HG03378 (cell line): ENCODE results near the gene LENEP.
"Not testable (repeated sequence)": the region's sequence is repeated elsewhere in the genome, so short reads cannot be mapped to it uniquely, and the experiment has no call there.

Experiments
- ATAC-seq: cut with Tn5 transposase; IDR thresholded peaks from one replicate; pipeline ENCODE4 v1.9.1; 2021; ENCODE audit warnings: mild to moderate bottlenecking, moderate library complexity; ENCODE audit not compliant: unreplicated experiment

Gene LENEP

DNA sequence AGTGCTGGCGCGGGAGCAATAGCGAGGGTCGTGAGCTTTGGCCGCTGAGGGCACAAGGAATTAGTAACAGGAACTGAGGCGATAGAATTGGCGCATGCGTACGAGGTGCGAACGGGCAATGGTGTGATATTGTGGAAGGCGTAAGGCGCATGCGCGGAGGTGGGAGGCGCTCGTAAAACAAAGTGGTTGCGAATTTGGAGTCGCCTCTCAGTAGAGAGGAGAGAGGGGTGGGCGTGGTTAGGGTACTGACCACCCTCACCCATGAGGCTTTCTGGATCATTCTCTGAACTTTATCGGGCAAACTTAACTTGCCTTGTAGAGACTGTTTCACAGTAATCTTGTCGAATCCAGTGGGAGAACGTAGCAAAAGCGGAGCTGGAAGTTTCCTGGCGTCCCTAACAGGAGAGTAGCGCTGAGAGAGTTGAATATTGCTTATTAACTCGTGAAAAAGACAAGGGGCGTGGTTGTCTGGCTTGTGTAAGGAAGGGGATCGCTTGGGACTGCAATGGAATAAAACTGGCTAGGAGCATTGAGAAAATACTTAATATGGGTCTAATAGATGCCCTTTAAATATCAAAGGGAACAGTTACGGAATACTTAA is 18.5 kb upstream of the LENEP start:
- peak; percentile 46 for ATAC-seq

DNA sequence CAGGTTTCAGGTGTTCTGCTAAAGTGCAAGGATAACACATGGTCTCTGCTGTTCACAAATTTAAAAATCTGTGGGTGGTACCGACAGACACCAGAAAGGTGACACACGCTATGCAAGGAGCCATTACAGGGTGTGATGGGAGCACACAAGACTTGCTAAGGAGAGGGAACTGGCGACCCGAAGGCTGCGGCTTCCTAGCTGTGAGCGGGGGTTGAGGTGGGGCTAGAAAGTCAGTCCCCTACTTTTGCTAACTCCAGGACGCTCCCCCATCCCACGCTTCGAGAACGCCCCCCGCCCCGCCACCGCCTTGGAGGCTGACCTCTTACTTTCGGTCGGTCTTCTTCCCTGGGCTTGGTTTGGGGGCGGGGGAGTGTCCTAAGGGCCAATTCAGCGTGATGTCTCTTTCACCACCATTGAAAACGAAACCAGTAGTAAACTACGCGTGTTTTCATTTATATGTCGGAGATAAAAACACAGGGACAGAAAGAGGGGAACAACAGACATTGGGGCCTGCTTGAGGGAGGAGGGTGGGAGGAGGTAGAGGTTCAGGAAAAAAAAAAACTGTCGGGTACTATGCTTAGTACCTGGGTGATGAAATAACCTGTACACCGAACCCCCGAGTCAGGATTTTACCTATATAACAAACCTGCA is 17.9 kb upstream of the LENEP start:
- ATAC-seq = no peak

DNA sequence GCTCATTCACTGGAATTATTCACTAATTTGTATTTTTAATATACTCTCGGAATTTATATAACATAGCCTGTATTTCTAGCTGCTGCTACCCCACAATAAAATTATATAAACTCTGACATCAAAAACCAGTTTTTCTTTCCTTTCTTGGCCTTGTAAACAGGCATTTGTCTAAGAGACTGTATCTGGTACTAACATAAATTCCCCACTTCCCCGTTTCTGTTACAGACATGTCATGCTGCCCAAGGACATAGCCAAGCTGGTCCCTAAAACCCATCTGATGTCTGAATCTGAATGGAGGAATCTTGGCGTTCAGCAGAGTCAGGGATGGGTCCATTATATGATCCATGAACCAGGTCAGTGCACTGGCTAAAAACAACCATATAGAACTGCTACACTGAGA is 15.6 kb upstream of the LENEP start:
- not testable (repeated sequence) for ATAC-seq

DNA sequence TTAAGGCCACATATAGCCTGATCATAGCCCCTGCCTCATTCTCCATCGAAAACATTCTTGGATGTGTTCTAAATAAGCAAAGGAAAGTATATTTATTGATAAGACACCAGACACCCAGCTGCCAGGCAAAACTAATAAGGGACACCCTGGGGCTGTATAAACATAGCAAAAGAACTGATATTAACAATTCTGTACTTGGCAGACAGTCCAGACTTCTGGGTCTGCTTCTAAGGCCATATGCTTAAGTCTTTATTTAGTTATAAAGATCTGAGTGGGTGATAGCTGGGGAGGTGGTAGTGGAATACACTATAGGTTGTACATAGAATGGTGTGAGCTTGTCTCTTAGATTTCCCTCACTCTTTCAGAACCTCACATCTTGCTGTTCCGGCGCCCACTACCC is 15.0 kb upstream of the LENEP start:
- no peak for ATAC-seq

DNA sequence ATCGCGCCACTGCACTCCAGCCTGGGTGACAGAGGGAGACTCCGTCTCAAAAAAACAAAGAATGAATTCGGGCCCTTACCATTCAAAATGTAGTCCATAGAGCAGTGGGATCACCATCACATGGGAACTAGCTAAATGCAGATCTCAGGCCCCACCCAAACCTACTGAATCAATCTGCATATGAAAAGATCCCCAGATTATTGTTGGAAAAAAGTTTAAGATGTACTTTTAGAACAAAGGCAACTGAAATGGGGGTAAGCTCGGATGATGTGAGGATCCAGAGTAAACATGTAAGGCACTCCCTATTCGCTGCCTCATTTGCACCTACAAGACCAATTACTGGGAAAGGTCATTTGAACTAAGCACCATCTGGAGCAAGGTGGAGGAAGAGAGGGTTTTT is 11.0 kb upstream of the LENEP start:
- no peak for ATAC-seq

DNA sequence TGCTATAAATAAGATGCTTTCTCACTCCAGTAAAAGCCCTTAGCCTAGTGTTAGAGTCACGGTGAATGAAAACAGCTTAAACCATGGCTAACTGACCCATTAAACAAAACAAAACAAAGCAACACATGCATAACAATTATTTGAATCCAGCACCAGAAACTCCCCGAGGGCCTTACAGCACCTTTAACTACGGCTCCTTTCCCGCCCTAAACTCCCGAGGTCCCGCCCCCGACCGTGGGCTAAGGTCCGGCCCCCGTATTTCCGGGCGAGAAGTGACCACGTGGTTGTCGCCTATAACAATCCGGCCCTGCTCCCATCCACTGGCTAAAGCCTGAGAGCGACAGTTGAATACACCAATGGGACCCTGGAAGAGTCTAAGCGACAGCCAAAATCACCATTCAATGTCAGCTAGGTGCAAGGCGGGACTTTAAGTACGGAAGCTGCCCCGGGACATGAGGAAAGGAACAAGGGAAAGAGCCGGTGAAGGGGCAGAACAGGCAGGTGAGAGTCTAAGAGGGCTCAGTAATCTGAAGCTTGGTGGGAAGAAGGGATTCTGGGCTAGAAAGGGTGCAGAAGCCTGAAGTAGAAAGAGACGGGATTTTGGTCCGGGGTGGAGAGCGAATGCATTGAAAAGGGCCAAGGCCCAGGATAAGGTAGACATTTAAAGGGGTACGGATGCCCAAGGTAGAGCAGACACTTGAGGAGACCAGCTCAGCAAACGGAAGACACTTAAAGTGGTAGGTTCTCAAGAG is 10.3 kb upstream of the LENEP start, which contains the start of gene FLAD1:
Gene FLAD1 (plus strand): TSS at position 448 of the 752 bp plus-strand sequence. CDS start 351 bp downstream, outside the sequence.
- ATAC-seq = peak; percentile 95

DNA sequence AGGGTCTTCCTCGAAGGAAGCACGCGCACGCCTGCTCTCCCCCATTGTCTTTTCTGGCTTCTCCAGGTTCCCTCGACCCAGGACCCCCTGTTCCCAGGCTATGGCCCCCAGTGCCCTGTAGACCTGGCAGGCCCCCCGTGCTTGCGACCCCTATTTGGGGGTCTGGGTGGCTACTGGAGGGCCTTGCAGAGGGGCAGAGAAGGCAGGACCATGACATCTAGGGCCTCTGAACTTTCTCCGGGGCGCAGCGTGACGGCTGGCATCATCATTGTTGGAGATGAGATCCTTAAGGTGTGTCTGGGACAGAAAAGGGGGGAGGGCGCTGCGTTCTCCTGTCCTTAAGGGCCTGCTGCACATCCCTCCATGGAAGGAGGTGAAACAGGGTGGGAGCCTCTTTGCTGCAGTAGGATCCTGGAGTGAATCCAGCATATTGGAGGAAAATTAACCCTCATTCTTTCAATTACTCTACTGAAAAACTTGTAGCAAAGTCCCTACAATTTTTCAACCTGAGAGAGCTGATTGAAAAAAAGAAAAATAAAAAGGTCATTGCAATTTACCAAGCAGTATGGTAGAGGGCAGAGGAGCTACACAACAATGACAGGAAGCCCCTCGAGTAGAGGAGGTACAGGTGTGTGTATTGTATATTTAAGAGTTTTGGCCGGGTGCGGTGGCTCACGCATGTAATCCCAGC is 9.5 kb upstream of the LENEP start:
- no peak for ATAC-seq

DNA sequence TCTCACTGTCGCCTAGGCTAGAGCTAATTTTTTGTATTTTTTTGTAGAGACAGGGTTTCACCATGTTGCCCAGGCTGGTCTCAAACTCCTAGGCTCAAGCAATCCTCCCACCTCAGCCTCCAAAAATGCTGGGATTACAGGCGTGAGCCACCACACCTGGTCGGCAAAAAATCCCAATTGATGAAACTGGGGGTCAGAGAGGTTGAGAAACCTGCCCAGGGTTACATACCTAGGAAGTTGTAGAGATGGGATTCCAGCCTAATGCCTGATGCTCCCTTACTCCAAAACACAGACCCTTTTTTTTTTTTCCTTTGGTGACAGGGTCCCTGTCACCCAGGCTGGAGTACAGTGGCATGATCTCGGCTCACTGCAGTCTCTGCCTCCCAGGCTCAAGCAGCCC is 6.7 kb upstream of the LENEP start:
- ATAC-seq = not testable (repeated sequence)

DNA sequence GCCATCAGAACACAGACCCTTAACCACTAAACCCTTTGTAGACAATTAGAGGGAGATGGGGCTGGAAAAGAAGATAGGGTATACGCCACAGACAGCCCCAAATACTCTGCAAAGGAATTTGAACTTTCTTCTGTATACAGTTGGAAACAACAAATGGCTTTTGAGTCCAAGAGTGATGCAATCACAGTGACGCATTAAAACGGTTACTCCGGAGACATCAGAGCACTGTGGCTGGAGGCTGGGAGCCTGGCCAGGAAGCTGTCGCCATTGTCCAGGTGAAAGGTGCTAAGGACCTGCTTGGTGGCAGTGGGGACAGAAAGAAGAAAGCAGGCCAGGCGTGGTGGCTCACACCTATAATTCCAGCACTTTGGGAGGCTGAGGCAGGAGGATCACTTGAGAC is 6.1 kb upstream of the LENEP start:
- ATAC-seq = no peak

DNA sequence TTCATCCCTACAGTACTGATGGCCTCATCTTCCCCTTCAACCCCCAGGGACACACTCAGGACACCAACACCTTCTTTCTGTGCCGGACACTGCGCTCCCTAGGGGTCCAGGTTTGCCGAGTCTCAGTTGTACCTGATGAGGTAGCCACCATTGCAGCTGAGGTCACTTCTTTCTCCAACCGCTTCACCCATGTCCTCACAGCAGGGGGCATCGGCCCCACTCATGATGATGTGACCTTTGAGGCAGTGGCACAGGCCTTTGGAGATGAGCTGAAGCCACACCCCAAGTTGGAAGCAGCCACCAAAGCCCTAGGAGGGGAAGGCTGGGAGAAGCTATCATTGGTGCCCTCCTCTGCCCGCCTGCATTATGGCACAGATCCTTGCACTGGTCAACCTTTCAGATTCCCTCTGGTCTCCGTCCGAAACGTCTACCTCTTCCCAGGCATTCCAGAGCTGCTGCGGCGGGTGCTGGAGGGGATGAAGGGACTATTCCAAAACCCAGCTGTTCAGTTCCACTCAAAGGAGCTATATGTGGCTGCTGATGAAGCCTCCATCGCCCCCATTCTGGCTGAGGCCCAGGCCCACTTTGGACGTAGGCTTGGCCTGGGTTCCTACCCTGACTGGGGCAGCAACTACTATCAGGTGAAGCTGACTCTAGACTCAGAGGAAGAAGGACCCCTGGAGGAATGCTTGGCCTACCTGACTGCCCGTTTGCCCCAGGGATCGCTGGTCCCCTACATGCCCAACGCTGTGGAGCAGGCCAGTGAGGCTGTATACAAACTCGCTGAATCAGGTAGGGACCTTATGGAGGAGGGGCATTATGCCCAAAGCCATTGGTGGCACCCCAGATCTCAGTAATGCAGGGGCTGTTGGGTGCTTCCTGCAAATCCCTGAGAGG is 5.1 kb upstream of the LENEP start:
- ATAC-seq = no peak

DNA sequence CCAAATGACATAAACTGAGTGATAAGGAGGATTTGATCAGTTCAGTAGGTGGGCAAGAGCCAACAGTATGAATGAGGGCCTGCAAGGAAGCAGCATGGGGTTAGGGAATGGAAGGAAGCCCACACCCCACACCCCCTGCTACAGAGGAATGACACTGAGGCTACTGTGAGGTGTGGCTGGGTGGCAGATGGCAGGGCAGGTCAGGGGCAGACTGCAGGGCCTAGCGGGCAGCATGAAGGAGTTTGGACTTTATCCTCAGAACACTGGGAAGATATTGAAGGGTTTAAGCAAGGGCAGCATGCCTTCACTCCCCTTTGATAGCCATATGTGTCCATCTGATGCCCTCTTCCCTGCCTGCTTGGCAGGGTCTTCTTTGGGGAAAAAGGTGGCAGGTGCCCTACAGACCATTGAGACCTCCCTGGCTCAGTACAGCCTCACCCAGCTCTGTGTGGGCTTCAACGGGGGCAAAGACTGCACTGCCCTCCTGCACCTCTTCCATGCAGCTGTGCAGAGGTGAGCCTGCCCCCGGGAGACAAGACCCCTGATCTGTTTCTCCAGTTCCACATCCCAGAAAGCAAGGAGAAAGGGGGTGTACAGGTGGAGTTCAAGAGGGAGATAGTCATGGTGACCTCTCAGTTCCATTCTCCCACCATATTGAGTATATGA is 4.1 kb upstream of the LENEP start:
- no peak for ATAC-seq

DNA sequence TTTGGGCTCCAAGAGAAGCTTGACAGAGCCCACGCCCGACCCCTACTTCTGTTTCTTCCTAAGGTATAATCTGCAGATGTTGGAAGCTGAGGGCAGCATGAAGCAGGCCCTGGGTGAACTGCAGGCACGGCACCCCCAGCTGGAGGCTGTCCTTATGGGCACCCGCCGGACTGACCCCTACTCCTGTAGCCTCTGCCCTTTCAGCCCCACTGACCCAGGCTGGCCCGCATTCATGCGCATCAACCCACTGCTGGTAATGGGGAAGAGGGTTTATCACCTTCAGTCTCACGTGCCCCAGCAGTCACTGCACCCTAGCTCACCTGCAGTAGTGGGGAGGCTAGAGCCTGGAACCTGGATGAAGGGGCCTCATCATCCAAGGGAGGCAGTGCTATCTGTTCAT is 3.1 kb upstream of the LENEP start:
- ATAC-seq = no peak

DNA sequence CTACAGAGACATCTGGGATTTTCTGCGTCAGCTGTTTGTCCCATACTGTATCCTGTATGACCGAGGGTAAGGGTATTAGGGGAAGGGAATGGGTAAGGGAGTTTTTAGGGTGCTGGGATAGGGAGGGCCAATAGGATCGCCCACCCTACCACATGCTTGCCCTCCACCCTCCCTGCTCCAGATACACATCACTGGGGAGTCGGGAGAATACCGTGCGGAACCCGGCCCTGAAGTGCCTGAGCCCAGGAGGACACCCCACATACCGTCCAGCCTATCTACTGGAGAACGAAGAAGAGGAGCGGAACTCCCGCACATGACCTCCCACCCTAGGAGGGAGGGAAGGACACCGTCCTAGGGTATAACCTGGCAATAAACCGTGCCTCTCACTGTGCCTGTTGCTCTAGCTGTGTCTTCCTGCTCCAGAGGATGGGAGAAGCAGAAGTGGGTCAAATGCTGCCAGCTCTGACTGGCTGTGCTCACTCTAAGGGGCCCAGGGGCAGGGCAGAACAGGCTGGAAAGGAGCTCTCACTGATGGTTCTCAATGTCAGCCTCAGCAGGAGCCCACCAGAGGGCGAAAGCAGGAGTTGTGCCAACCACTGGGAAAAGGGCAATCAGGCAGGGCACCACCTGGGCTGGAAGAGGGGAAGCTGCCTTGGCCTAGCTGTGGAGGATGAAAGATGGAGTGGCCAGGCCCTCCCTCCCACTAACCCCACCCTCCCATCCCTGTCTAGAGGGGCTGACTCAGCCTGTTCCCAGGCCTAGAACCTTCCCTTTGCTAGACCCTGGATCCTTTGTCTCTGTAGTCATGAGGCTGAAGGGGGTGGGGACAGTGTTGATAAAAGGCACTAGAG is 440 bp upstream of the LENEP start:
- ATAC-seq = no peak

DNA sequence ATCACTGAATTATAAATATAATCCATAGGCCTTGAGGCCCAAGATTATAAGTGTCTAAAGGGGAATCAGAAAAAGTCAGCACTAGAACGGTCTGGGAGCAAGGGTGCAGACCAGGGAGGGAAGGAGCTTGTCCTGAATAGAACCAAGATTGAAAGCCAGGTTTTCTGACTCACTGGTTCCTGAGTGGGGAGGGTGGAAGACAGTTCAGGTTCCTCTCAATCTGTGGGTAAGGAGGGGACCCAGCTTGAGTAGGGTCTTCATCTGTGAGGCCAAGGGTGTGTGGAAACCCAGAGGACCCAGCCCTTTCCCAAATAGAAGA is 842 bp downstream of the LENEP start:
- no peak for ATAC-seq

DNA sequence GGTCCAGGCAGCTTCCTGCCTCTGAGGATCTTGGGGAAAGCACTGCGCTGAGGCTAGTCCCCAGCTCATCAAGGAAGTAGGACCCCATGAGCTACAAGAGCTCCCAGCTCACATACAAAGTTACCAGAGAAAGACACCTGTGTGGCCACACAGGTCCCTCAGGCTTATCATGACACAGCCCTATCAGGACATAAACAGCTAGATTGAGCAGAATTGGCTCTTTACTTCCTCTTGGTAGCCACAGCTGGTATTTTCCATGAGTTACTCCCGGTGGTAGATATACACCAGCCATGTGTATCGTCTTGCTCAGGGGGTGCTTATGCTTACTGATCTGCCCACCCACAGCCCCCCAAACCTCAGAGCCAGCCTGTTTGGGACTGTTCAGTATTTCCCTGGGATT is 1.2 kb downstream of the LENEP start:
- ATAC-seq = no peak

DNA sequence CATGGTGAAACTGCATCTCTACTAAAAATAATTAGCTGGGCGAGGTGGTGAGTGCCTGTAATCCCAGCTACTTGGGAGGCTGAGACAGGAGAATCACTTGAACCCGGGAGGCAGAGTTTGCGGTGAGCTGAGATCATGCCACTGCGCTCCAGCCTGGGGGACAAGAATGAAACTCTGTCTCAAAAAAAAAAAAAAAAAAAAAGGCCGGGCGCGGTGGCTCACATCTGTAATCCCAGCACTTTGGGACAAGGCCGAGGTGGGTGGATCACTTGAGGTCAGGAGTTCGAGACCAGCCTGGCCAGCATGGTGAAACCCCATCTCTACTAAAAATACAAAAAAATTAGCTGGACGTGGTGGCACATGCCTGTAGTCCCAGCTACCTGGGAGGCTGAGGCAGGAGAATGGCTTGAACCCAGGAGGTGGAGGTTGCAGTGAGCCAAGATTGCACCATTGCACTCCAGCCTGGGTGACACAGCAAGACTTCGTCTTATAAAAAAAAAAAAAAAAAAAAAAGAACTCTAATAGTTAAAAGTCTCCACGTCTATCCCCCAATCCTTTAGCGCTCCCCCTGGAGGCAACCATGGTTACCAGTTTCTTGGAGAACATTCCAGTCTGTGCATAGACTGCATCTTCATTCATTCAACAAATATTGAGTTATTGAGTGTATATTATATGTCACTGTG is 2.1 kb downstream of the LENEP start:
- not testable (repeated sequence) for ATAC-seq

DNA sequence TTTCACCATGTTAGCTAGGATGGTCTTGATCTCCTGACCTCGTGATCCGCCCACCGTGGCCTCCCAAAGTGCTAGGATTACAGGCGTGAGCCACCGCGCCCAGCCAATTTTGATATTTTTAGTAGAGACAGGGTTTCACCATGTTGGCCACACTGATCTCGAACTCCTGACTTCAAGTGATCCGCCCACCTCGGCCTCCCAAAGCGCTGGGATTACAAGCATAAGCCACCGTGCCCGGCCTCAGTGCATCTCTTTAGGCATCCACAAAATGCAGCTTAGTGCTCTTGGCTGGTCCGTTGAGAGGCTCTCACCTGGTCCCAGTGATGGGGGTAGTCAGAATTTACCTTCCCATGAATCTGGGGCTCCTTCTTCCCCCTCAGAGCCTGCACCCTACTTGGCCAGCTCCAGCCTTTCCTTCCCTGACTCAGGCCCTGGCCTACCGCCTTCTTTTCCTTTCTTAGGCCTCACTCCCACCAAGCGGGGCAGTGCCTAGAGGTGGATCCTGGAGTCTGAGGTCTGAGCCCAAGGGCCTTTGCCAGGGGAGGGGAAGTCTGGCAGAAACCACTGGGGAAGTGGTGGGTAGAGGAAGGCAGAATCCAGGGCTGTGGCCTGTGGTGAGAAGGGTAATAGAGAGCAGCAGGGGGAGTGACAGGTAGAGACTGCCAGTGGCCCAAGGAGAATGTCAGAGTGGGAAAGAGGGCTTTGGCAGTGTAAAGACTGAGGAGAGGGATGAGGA is 3.7 kb downstream of the LENEP start:
- no peak for ATAC-seq

DNA sequence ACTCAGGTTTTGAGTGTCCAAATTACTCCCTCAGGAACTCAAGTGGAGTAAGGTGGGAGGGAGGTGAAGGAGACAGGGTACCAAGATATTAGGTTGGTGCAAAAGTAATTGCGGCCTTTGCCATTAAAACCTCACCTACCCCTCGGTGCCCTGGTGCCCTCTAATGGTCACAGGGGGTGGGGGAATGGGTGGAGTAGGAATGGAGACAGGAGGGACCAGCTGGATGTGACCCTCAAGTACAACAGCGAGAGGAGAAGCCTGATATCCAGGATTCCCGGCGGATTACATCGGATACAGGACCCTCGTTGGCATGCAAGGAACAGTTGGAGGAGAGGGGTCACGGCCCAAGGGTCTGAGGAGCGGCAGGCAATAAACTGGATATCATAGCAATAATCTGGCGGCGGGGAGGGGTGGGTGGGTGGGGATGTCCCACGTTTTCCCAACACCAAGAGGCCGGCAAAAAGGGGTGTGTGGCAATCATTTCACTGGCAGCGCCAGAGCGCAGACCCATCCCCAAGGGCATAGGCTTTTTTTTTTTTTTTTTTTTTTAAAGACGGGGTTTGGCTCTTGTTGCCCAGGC is 4.9 kb downstream of the LENEP start:
- no peak for ATAC-seq
